H9 (cell line): Measurements from ENCODE around the gene IL1RAPL2. TPM values are rescaled to one million over a fixed set of nuclear protein-coding genes. Genes with fewer than 3 reads are reported as not detected.
A peak's percentile ranks its signal among the peaks of the same experiment; 100 is the strongest.

ENCODE experiments used
- DNase-seq: peaks from one replicate; pipeline ENCODE4 v3.0.0-alpha.2; 2017
- H2AFZ ChIP-seq: one replicate; pipeline ENCODE4 v1.6.1; 2013; ENCODE audit warnings: mild to moderate bottlenecking, low read length, control low read depth, moderate library complexity
- H2AK5ac ChIP-seq: 2 replicates; pipeline ENCODE4 v1.6.1; 2013; ENCODE audit warnings: low read length, control low read depth, mixed read lengths; ENCODE audit not compliant: insufficient read length
- H2BK120ac ChIP-seq: one replicate; pipeline ENCODE4 v1.6.1; 2013; ENCODE audit warnings: low read depth, mild to moderate bottlenecking, low read length, control low read depth, inconsistent platforms; ENCODE audit not compliant: poor library complexity, severe bottlenecking
- H2BK12ac ChIP-seq: 2 replicates; pipeline ENCODE4 v1.6.1; 2013; ENCODE audit warnings: low read length, control low read depth, mixed read lengths, low read depth; ENCODE audit not compliant: insufficient read length
- H2BK15ac ChIP-seq: 2 replicates; pipeline ENCODE4 v1.6.1; 2013; ENCODE audit warnings: low read depth, low read length, control low read depth
- H2BK20ac ChIP-seq: one replicate; pipeline ENCODE4 v1.6.1; 2013; ENCODE audit warnings: low read depth, mild to moderate bottlenecking, low read length, control low read depth, inconsistent platforms; ENCODE audit not compliant: poor library complexity, severe bottlenecking
- H2BK5ac ChIP-seq: 2 replicates; pipeline ENCODE4 v1.6.1; 2013; ENCODE audit warnings: low read length, control low read depth, mixed read lengths; ENCODE audit not compliant: insufficient read length
- H3K14ac ChIP-seq: 2 replicates; pipeline ENCODE4 v1.6.1; 2013; ENCODE audit warnings: low read length, control low read depth; ENCODE audit not compliant: insufficient read depth
- H3K18ac ChIP-seq: 2 replicates; pipeline ENCODE4 v1.6.1; 2013; ENCODE audit warnings: low read depth, mild to moderate bottlenecking, mixed read lengths, low read length, control low read depth; ENCODE audit not compliant: insufficient read length
- H3K23ac ChIP-seq: 2 replicates; pipeline ENCODE4 v1.6.1; 2013; ENCODE audit warnings: low read length, control low read depth, mixed read lengths, low read depth; ENCODE audit not compliant: insufficient read length
- H3K23me2 ChIP-seq: 2 replicates; pipeline ENCODE4 v1.6.1; 2013; ENCODE audit warnings: low read depth, mild to moderate bottlenecking, mixed read lengths, low read length, control low read depth; ENCODE audit not compliant: insufficient read length, poor library complexity, severe bottlenecking
- H3K27ac ChIP-seq: 2 replicates; pipeline ENCODE4 v1.5.1; 2013; ENCODE audit warnings: low read length, control low read depth, mixed read lengths, low read depth; ENCODE audit not compliant: insufficient read length
- H3K27me3 ChIP-seq: 2 replicates; pipeline ENCODE4 v1.6.1; 2013; ENCODE audit warnings: low read length, control low read depth, inconsistent platforms; ENCODE audit not compliant: insufficient read depth
- H3K4ac ChIP-seq: 2 replicates; pipeline ENCODE4 v1.6.1; 2013; ENCODE audit warnings: low read depth, mild to moderate bottlenecking, control low read depth, inconsistent platforms, low read length, moderate library complexity
- H3K4me1 ChIP-seq: 2 replicates; pipeline ENCODE4 v1.6.1; 2013; ENCODE audit warnings: low read length, control low read depth, inconsistent platforms; ENCODE audit not compliant: insufficient read depth
- H3K4me2 ChIP-seq: 2 replicates; pipeline ENCODE4 v1.6.1; 2013; ENCODE audit warnings: low read length, control low read depth, mixed read lengths; ENCODE audit not compliant: insufficient read length, insufficient read depth
- H3K56ac ChIP-seq: 2 replicates; pipeline ENCODE4 v1.6.1; 2013; ENCODE audit warnings: low read depth, mild to moderate bottlenecking, mixed read lengths, low read length, control low read depth; ENCODE audit not compliant: insufficient read length
- H3K79me1 ChIP-seq: 2 replicates; pipeline ENCODE4 v1.6.1; 2013; ENCODE audit warnings: low read depth, mild to moderate bottlenecking, moderate library complexity, low read length, control low read depth, inconsistent platforms; ENCODE audit not compliant: insufficient read depth, poor library complexity, severe bottlenecking
- H3K79me2 ChIP-seq: 2 replicates; pipeline ENCODE4 v1.6.1; 2013; ENCODE audit warnings: low read length, control low read depth, inconsistent platforms; ENCODE audit not compliant: insufficient read depth
- H3K9ac ChIP-seq: 2 replicates; pipeline ENCODE4 v1.6.1; 2013; ENCODE audit warnings: low read length, control low read depth, mixed read lengths; ENCODE audit not compliant: insufficient read length; ENCODE audit errors: extremely low read depth
- H3K9me3 ChIP-seq: one replicate; pipeline ENCODE4 v1.6.1; 2013; ENCODE audit warnings: low read depth, low read length, inconsistent platforms; ENCODE audit not compliant: control insufficient read depth
- H3T11ph ChIP-seq: one replicate; pipeline ENCODE4 v1.6.1; 2013; ENCODE audit warnings: mild to moderate bottlenecking, low read length, control low read depth, inconsistent platforms
- H4K20me1 ChIP-seq: one replicate; pipeline ENCODE4 v1.6.1; 2013; ENCODE audit not compliant: control insufficient read depth, insufficient read length, insufficient read depth
- H4K5ac ChIP-seq: 2 replicates; pipeline ENCODE4 v1.6.1; 2013; ENCODE audit warnings: low read depth, mild to moderate bottlenecking, mixed read lengths, low read length, control low read depth; ENCODE audit not compliant: insufficient read length
- H4K8ac ChIP-seq: replicated peaks from 2 replicates; pipeline ENCODE4 v1.6.1; 2013; ENCODE audit warnings: low read length, control low read depth, mixed read lengths, low read depth; ENCODE audit not compliant: insufficient read length
- H4K91ac ChIP-seq: 2 replicates; pipeline ENCODE4 v1.6.1; 2013; ENCODE audit warnings: low read depth, mild to moderate bottlenecking, moderate library complexity, mixed read lengths, low read length, control low read depth; ENCODE audit not compliant: insufficient read length
- H3K27ac Mint-ChIP-seq, 3 experiments: 2 replicates in 2 of 3; 3 replicates in 1 of 3; pipeline ENCODE4 v1.8.0; 2020 to 2021; ENCODE audit warnings: mixed read lengths in 3 of 3, mild to moderate bottlenecking in 1 of 3, moderate library complexity in 1 of 3
- H3K27me3 Mint-ChIP-seq: 2 replicates; pipeline ENCODE4 v1.8.0; 2021; ENCODE audit warnings: low read depth, mild to moderate bottlenecking, moderate library complexity, mixed read lengths
- H3K36me3 Mint-ChIP-seq, 3 experiments: 2 replicates in 2 of 3; 3 replicates in 1 of 3; pipeline ENCODE4 v1.8.0; 2020 to 2021; ENCODE audit warnings: low read depth in 3 of 3, mixed read lengths in 3 of 3; ENCODE audit not compliant: insufficient read depth in 1 of 3
- H3K4me1 Mint-ChIP-seq, 2 experiments: 2 replicates each; pipeline ENCODE4 v1.8.0; 2020; ENCODE audit warnings: mixed read lengths in 2 of 2
- H3K4me3 Mint-ChIP-seq, 2 experiments: 2 replicates in 1 of 2; 3 replicates in 1 of 2; pipeline ENCODE4 v1.8.0; 2020 to 2021; ENCODE audit warnings: mild to moderate bottlenecking in 2 of 2, mixed read lengths in 2 of 2, moderate library complexity in 1 of 2
- H3K9me3 Mint-ChIP-seq, 2 experiments: 2 replicates in 1 of 2; 3 replicates in 1 of 2; pipeline ENCODE4 v1.8.0; 2020; ENCODE audit warnings: mild to moderate bottlenecking in 2 of 2, mixed read lengths in 2 of 2, moderate library complexity in 1 of 2
- CTCF ChIP-seq: fragments of 200-600 bp; sonication (generic); conservative IDR thresholded peaks from 3 replicates; pipeline ENCODE4 v1.8.0; 2021; ENCODE audit warnings: antibody characterized with exemption, mild to moderate bottlenecking
- WGBS: extraction: QIAGEN DNeasy Blood & Tissue Kit; methylation state at CpG from one replicate; pipeline ENCODE4 v1.1.7; 2013; ENCODE audit warnings: missing lambda C conversion rate, low lambda C conversion rate, mixed read lengths; ENCODE audit not compliant: insufficient read length; ENCODE audit errors: extremely low coverage; 5-methylcytosine and 5-hydroxymethylcytosine counted together
- total RNA-seq: library from RNA; stranded (reverse); gene quantifications from 2 replicates; pipeline ENCODE4 v1.2.1, GENCODE V29; 2021

The IL1RAPL2 gene
- total RNA-seq, 1 experiment from 2014 or later, result not detected

- no peak overlapping the region for H3K56ac ChIP-seq
- TF ChIP-seq CTCF, result no peak
- H3T11ph ChIP-seq, result no peak overlapping the region
- no peaks in the 10 kb centered on the region for H3K27me3 Mint-ChIP-seq
- H3K9ac ChIP-seq, result no peak overlapping the region
- no peak overlapping the region for H4K5ac ChIP-seq
- WGBS, result no CpG with 5 or more reads among the region's 2 CpGs
- H3K9me3 Mint-ChIP-seq, result peaks cover 0 to 48% of the 10 kb centered on the region in 2 experiments; a peak in 3 of 5 replicates
- H3K4me1 ChIP-seq, result no peaks in the 10 kb centered on the region; the same call in 1 of the 2 replicates
- peaks cover 0 to 2% (median 0%) of the 10 kb centered on the region in 3 experiments; a peak in 1 of 7 replicates for H3K36me3 Mint-ChIP-seq
- H2AFZ ChIP-seq, result no peak overlapping the region
- DNase-seq, result no peak
- H3K9me3 ChIP-seq, result no peaks in the 10 kb centered on the region
- H4K20me1 ChIP-seq, result no peaks in the 10 kb centered on the region
- no peaks in the 10 kb centered on the region for H3K23me2 ChIP-seq
- no peak overlapping the region for H2BK15ac ChIP-seq
- no peak overlapping the region for H3K27ac ChIP-seq
- H4K91ac ChIP-seq, result no peak overlapping the region
- no peaks in the 10 kb centered on the region for H3K27me3 ChIP-seq
- peak overlapping the region in 1 of 3 experiments; percentile 36; a peak in 2 of 7 replicates for H3K27ac Mint-ChIP-seq
- no peak overlapping the region for H2BK5ac ChIP-seq
- H3K4me1 Mint-ChIP-seq, result peaks cover 11 to 23% of the 10 kb centered on the region in 2 experiments
- H3K4me3 Mint-ChIP-seq, result no peak overlapping the region
- H2AK5ac ChIP-seq, result no peak overlapping the region
- H4K8ac ChIP-seq, result no peak overlapping the region
- H2BK12ac ChIP-seq, result no peak overlapping the region
- H3K79me2 ChIP-seq, result no peaks in the 10 kb centered on the region
- no peak overlapping the region for H2BK20ac ChIP-seq
- no peak overlapping the region for H3K14ac ChIP-seq
- H3K4ac ChIP-seq, result no peak overlapping the region
- H2BK120ac ChIP-seq, result no peak overlapping the region
- no peak overlapping the region for H3K4me2 ChIP-seq
- H3K23ac ChIP-seq, result no peak overlapping the region
- H3K79me1 ChIP-seq, result no peaks in the 10 kb centered on the region
- H3K18ac ChIP-seq, result no peak overlapping the region
Observed at GRCh38 chrX:105696870-105697269, 1130.9 kb downstream of the IL1RAPL2 start.
